BJ (cell line): ENCODE data around the gene USP17L5. TPM values are rescaled to one million over a fixed set of nuclear protein-coding genes. Genes with fewer than 3 reads are reported as not detected.
"Not testable (repeated sequence)": the region's sequence is repeated elsewhere in the genome, so short reads cannot be mapped to it uniquely, and the experiment has no call there.

Source experiments
- CTCF ChIA-PET: fragments of 350-600 bp; formaldehyde crosslinking; extraction: SDS; loops from one replicate; lab custom pipeline; 2021; ENCODE audit warnings: antibody characterized with exemption, inconsistent platforms; lab: Yijun Ruan, JAX
- POLR2A ChIA-PET: fragments of 300-600 bp; sonication (Branson Sonifier 250); formaldehyde crosslinking; extraction: SDS; loops from one replicate; lab custom pipeline; 2021; ENCODE audit warnings: antibody characterized with exemption; lab: Charles Lee
- DNase-seq: peaks from one replicate; pipeline ENCODE4 v3.0.0-alpha.2; 2011; ENCODE audit warnings: low read depth
- H3K27me3 ChIP-seq: 2 replicates; pipeline ENCODE4 v1.6.0; 2011; ENCODE audit warnings: low read length; ENCODE audit not compliant: control insufficient read depth, insufficient read depth
- H3K36me3 ChIP-seq: 2 replicates; pipeline ENCODE4 v1.5.1; 2011; ENCODE audit warnings: low read length; ENCODE audit not compliant: control insufficient read depth, insufficient read depth
- H3K4me3 ChIP-seq: 2 replicates; pipeline ENCODE4 v1.5.1; 2011; ENCODE audit warnings: low read depth, mild to moderate bottlenecking, control low read depth, low read length
- polyA plus RNA-seq: library from polyadenylated mRNA; depleted of rRNA; stranded (reverse); fragments of >200 nt; gene quantifications from 2 replicates; pipeline ENCODE4 v1.2.3, GENCODE V29; 2011; rRNA removed
- TF ChIP-seq, protein P1 (sequence below): IDR thresholded peaks from 2 replicates; pipeline ENCODE4 v1.5.1; 2011; ENCODE audit warnings: low read depth, mild to moderate bottlenecking, control low read depth, inconsistent platforms, low read length, moderate library complexity; ENCODE audit not compliant: insufficient read depth

USP17L5 gene
- polyA plus RNA-seq, 1 experiment, result not detected

GRCh38 chr4:9381012-9381534, 41.9 kb downstream of the USP17L5 start:
- H3K27me3 ChIP-seq, DNase-seq, H3K36me3 ChIP-seq, POLR2A ChIA-PET: not testable (repeated sequence)
- peak overlapping the region; percentile 30 for H3K4me3 ChIP-seq
- CTCF ChIA-PET, result interaction anchor here (1.1 to 1.3 kb wide), 2 partner anchors 380 kb away, joined by 3 read pairs; no protein-coding TSS in a partner anchor
- TF ChIP-seq, protein P1, sequence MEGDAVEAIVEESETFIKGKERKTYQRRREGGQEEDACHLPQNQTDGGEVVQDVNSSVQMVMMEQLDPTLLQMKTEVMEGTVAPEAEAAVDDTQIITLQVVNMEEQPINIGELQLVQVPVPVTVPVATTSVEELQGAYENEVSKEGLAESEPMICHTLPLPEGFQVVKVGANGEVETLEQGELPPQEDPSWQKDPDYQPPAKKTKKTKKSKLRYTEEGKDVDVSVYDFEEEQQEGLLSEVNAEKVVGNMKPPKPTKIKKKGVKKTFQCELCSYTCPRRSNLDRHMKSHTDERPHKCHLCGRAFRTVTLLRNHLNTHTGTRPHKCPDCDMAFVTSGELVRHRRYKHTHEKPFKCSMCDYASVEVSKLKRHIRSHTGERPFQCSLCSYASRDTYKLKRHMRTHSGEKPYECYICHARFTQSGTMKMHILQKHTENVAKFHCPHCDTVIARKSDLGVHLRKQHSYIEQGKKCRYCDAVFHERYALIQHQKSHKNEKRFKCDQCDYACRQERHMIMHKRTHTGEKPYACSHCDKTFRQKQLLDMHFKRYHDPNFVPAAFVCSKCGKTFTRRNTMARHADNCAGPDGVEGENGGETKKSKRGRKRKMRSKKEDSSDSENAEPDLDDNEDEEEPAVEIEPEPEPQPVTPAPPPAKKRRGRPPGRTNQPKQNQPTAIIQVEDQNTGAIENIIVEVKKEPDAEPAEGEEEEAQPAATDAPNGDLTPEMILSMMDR, result peak; percentile 42

DNA sequence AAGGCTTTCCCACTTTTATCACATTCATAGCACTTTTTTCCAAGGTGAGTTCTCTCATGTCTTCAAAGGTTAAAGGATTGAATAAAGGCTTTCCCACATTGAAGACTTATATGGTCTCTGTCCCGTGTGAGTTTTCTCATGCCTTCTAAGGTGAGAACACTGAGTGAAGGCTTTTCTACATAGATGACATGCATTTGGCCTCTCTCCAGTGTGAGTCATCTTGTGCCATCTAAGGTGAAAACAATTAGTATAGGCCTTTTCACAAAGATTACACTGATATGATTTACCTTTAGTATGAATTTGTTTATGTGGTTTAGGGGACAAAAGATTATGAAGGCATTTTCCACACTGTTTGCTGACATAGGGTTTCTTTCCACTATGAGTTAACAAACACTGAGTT, 44.9 kb downstream of the USP17L5 start:
- ChIA-PET CTCF (no interaction called here), POLR2A (no interaction called here)
- TF ChIP-seq, protein P1, result no peak
- H3K4me3 ChIP-seq, result no peak overlapping the region
- no peak for DNase-seq
- no peaks in the 10 kb centered on the region for H3K36me3 ChIP-seq
- H3K27me3 ChIP-seq, result no peaks in the 10 kb centered on the region

GRCh38 chr4:9389001-9389400, 49.8 kb downstream of the USP17L5 start:
- POLR2A ChIA-PET, H3K27me3 ChIP-seq, H3K36me3 ChIP-seq, DNase-seq, CTCF ChIA-PET, H3K4me3 ChIP-seq: not testable (repeated sequence)

Other genes starting within 250 kb of the USP17L5 start
- not detected in 2 replicates for gene FAM90A26, start 169.0 kb upstream of the USP17L5 start, polyA plus RNA-seq
- gene USP17L10, start 128.7 kb upstream of the USP17L5 start, polyA plus RNA-seq, result not detected in 2 replicates
- not detected in 2 replicates for gene USP17L11, start 124.0 kb upstream of the USP17L5 start, polyA plus RNA-seq
- gene USP17L12, start 119.3 kb upstream of the USP17L5 start, polyA plus RNA-seq, result not detected in 2 replicates
- gene USP17L13, start 114.5 kb upstream of the USP17L5 start, polyA plus RNA-seq, result not detected in 2 replicates
- not detected in 2 replicates for gene USP17L15, start 105.0 kb upstream of the USP17L5 start, polyA plus RNA-seq
- gene USP17L17, start 95.5 kb upstream of the USP17L5 start, polyA plus RNA-seq, result not detected in 2 replicates
- gene USP17L18, start 90.8 kb upstream of the USP17L5 start, polyA plus RNA-seq, result not detected in 2 replicates
- not detected in 2 replicates for gene USP17L19, start 86.0 kb upstream of the USP17L5 start, polyA plus RNA-seq
- not detected in 2 replicates for gene USP17L20, start 81.3 kb upstream of the USP17L5 start, polyA plus RNA-seq
- gene USP17L21, start 76.5 kb upstream of the USP17L5 start, polyA plus RNA-seq, result not detected in 2 replicates
- gene USP17L22, start 71.8 kb upstream of the USP17L5 start, polyA plus RNA-seq, result not detected in 2 replicates
- gene USP17L24, start 14.2 kb upstream of the USP17L5 start, polyA plus RNA-seq, result not detected in 2 replicates
- not detected in 2 replicates for gene USP17L25, start 9.5 kb upstream of the USP17L5 start, polyA plus RNA-seq
- gene USP17L26, start 4.7 kb upstream of the USP17L5 start, polyA plus RNA-seq, result not detected in 2 replicates
- gene USP17L27, start 4.7 kb downstream of the USP17L5 start, polyA plus RNA-seq, result not detected in 2 replicates
- not detected in 2 replicates for gene USP17L28, start 9.5 kb downstream of the USP17L5 start, polyA plus RNA-seq
- not detected in 2 replicates for gene USP17L29, start 14.2 kb downstream of the USP17L5 start, polyA plus RNA-seq
- not detected in 2 replicates for gene USP17L30, start 23.7 kb downstream of the USP17L5 start, polyA plus RNA-seq
- gene DEFB131A, start 105.0 kb downstream of the USP17L5 start, polyA plus RNA-seq, result not detected in 2 replicates